ACHN (cell line): ENCODE measurements around the gene MYPOP.
A peak's percentile ranks its signal among the peaks of the same experiment; 100 is the strongest.

Source experiments
- DNase-seq: peaks from one replicate; pipeline ENCODE4 v3.0.0-alpha.2; 2015
- in situ Hi-C: cut with HindIII; loops from 2 replicates; pipeline ENCODE4 v1.10.0; 2017; ENCODE audit warnings: low sequenced_read_pairs, low pct_ligation_motif_present, low pct_unique_long_range_greater_than_20kb

MYPOP gene

DNA sequence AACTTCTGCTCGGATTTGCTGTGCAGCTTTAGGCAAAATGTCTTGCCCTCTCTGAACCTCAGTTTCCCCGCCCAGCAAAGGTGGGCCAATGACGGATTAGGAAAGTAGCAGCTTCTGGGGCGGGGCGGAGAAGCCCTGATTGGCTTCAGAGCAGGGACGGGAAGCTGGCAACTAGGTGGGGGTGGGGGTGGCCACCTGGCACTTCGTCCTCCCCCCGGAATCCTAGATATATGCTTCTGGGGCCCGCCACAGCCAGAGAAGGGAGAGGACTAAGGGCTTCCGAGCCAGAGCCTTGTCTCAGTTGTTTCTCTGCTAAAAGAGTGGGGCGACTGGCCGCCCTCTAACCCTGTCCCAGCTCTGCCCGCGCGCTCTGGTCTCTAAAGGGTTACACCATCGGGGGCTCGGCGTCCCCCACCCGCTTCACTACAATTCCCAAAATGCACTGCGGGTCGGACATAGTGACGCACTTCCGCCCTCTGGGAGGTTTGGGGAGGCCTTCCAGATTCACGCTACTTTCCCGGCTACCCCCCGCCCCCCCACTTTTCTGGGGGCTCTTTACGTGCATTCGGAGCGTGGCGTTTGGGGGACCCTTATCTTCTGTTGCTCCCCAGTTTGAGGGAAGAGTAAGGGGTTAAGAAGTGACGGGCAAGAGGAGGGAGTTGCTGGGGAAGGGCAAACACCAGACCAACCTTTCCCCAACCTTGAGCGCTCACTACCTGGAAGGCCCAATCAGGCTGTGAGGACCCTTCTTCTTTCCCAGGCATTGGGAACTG lies 15.8 kb downstream of the MYPOP start:
- DNase-seq: peak; percentile 94
- in situ Hi-C loops: no loop called here

DNA sequence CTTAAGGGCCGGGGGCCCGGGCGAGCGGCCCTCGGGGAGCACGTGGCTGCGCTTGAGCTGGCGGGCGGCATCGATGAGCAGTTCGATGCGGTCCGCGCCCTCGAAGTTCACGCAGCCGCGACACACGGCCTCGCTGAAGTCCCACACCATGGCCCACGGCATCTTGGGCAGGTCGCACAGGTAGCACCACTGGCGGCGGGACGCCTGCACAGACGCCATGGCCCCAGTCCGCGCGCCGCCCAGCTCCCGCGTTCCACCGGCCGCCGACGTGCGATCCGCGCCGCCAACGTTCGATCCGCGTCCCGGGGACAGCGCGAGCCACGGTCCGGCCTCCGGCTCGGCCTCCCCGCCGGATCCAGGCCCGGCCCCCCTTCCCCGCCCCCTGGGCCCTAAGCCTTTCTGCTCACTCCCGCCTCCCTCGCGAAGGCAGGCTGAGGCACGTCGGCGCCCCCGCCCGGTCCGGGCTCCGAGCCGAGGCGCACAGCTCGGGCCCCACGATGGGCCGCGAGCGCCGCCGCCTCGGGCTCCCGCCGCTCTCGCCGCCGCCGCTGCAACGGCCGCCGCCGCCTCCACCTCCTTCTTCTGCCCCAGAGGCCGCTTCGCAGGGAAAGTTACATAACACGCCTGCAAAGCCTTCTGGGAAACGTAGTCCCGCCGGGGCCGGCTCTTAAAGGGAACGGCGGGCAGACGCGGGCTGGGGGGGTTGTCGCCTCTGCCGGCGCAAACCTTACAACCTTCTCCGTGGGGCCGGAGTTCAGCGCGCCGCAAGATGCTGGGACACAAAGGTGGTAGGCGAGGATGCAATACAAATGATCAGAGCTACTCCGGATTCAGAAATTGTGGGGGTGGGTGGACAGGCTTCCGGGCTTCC lies 16.6 kb downstream of the MYPOP start, which contains the start of gene IRF2BP1:
Gene IRF2BP1 (minus strand): TSS at position 586 of the 871 bp plus-strand sequence. CDS start 367 bp downstream, at position 219.
- in situ Hi-C loops: no loop called here
- peak; percentile 92 for DNase-seq

DNA sequence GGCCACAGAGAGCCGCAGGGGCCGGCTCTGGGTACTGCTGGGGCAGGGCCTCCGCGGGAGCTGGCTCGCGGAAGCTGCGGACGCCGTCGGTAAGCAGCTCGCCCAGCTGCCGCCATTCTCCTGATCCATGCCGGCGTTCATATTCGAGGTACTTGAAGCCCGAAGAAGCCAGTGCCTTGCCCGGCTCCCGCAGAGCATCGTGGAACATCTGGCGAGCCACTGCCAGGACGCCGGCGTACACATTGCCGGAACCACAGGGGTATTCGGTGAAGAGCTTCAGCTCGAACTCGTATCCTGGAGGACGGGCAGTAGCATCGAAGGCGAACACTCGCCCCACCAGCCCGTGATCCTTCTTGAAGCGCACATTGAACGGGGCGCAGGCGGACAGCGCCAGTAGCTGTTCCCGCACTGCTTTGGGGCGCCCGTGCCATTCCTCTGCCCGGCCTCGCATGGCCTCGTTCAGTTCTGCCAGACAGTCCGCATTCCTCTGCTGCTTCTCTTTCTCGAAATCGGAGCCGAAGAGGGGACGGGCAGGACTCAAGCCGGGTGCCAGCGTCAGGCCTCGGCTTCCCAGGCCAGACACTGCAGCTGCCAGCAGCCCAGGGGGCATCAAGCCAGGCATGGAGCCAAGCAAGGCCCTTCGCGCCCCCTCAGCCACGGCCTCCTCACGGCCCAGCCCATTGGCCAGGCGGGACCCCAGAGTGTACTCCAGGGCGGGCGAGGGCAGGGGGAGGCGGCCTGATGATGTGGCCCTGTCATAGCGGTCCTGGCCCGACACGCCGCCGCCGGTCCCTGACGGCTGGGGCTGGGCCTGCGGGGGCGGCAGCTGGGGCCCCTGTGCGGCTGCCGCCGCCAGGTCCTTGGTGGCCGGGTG lies 17.5 kb downstream of the MYPOP start:
- in situ Hi-C loops: no loop called here

DNA sequence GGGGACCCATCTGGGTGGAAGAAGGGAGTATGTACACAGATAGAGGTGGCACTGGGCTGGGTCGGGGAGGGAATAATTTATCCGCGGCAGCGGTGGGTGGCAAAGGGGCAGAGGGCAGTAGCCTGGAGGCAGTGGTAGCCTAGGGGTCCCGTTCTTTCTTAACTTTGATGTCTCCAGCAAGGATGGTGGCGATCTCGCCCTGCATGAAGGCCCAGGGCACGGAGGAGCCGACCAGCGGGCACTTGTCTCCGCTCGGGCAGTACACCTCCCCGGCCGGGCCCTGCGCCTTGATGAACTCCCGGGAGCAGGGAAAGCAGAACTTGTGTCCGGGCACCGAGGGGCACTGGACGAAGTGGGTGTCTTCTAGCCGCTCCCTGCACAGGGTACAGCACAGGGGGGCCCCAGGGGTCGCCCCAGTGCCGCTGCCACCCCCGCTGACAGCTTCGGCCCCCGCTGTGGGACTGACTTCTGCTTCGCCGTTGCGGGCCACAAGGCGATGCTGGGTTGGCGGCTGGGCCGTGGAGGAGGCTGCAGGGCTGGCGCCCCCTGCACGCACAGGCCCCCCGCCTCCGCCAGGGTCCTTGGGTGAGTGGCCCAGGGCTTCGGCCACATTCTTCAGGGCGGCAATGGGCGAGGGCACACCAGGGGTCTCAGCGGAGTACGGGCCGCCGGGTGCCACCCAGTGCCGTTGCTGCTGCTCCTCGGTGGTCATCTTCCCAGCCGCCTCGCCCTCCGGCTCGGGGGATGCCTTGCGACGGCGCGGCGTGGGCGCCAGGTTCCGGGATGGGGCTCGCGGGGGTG lies 18.3 kb downstream of the MYPOP start:
- in situ Hi-C loops: no loop called here
- DNase-seq: no peak

More for the DNA sequence above, 17.5 kb downstream of the MYPOP start:
- no peak for DNase-seq

DNA sequence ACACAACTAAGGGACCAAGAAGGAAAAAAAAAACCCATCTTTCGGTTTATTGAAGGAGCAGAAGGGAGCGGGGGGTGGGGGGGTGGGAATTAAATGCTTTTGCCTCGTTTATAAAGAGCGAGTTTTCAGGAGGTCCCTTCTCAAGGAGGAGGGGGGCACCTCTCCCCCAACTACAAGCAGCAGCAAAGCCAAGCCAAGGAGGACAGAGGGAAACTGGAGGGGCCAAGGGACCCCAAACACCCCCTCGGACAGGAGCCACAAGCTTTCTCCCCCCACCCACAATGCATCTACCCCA lies 18.9 kb downstream of the MYPOP start:
- in situ Hi-C loops: no loop called here

DNA sequence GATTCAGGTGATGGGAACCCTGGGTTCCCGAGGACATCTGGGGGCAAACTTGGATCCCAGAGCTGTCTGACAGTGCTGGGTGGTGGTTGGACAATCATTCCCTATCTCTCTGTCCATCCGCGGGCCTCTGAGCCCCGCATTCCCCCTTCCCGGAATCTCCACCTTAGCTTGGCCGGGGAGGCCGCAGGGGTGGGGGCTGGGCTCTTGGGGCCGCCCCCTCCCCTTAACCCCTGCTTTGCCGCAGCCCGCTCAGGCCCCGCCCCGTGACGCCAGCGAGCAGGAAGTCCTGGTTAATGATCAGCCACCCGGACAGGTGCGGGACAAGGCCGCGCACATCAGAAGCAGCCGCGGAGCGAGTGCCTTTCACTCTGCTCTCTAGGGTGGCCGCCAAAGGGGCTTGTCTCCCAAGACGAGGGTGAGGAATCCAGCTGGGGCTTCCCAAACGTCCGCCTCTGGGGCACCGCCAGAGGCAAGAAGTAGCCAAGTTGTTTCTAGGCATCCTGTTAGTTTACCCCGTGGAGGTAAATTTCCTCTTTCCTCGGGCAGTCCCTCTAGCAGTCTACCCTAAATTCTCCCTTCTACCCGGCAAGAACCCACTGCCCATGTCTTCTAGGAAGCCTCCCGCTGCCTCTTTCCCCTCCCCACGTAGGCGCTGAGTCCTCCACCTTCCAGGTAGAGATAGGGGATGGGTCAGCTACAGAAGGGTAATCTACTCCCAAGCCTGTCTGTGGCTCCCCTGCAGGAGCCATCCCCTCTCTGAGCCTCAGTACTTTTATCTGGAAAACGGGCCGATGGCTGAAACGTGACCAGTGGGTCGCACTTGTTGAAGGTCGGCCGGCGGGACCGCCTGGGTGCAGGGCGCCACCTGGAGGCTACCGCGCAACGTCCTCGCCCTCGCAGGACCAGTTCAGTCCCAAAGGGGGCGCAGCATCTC lies 19.5 kb downstream of the MYPOP start:
- peak; percentile 86 for DNase-seq
- in situ Hi-C loops: no loop called here

More for the DNA sequence above, 18.9 kb downstream of the MYPOP start:
- DNase-seq: no peak

DNA sequence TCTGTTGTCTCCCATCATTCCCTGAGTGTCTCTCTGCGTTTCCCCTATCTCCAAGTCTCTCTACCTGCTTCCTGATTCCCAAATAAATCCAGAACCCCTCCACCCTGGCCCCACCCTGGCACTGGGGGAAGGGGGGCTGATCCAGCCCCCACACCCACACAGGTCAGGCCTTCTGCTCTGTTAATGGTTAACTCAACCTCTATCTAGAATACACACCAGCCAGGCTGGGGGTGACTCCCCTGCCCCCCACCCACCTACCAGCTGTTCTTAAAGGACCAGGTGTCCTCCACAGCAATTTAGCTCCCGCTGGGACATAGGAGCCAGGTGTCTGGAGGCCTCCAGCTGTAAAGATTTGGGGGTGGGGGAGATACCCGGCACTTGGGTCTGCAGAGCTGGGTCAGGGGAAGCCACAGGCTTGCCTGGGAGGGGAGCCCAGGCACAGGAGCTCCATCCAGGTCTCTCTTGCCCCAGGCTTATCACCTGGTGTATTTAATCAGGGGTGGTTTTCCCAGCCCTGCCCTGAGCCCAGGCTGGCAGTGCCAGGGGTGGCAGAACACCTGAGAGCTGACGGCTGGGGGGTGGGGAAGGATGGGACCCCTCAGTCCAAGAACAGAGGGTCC lies 20.4 kb downstream of the MYPOP start:
- DNase-seq: no peak
- in situ Hi-C loops: no loop called here

DNA sequence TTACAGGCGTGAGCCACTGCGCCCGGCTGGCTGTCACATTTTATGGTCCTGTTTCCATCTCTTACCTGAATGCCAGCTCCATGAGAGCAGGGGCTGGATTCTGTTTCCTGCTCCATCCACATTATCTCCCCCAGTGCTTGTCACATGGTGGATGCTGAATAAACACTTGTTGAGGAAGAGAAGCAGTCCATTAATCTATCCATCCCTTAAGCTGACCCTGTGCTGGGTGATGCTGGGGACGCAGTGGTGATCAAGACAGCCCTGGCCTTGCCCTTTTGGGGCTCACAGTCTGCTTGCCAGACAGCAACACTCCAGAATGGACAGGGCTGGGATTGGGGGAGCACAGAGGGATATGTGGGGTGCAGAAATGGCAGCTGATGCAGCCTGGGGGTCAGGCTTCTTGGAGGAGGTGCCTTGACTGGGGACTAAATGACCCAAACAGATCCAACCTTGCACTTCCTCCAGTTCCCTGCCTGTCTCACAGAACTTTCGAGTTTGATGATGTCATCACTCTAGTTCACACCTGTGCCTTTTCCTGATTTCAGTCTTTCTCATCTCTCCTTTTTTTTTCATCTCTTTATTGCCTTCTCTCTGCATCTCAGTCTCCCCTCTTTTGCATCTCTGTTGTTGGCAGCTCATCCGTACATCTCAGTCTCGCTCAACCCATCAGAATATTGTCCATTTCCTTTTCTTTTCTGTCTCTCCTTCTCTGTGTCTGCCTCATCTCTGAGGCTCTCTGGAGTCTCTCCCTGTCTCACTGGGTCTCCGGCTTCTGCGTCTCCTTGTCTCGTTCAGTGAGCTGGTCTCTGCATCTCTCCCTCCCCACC lies 21.1 kb downstream of the MYPOP start:
- DNase-seq: no peak
- in situ Hi-C loops: no loop called here

DNA sequence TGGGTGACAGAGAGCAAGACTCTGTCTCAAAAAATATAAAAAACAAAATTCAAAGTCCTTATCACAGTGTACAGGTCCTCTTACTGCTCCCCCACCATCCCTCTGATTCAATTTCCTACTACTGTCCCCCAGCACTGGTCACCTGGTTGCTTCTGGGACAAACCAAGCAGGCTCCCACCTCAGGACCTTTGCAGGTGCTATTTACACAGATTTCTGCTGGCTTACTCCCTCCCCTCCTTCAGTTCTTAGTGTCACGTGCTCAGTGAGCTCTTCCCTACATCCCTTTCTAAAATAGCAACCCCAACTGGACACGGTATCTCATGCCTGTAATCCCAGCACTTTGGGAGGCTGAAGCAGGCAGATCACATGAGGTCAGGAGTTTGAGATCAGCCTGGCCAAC lies 22.4 kb downstream of the MYPOP start:
- no peak for DNase-seq
- in situ Hi-C loops: no loop called here

DNA sequence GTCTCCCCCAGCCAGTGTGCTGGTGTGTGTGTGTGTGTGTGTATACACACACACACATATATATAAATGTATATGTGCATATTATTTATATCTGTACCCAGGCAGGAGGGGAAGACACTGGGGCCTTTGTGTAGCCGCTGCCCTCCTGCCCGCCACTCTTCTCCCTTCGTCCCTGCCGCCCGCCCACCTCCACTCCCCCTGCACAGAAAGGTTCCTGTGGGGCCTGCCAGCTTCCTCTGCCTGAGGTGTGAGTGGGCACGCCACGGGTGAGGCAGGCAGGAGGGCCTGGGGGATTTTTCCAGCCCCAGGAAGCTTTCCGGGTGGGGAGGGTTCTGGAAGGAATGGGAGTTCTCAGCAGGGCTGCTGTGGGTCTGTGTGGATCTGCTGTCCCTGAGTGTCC lies 23.4 kb downstream of the MYPOP start:
- no peak for DNase-seq
- in situ Hi-C loops: no loop called here

DNA sequence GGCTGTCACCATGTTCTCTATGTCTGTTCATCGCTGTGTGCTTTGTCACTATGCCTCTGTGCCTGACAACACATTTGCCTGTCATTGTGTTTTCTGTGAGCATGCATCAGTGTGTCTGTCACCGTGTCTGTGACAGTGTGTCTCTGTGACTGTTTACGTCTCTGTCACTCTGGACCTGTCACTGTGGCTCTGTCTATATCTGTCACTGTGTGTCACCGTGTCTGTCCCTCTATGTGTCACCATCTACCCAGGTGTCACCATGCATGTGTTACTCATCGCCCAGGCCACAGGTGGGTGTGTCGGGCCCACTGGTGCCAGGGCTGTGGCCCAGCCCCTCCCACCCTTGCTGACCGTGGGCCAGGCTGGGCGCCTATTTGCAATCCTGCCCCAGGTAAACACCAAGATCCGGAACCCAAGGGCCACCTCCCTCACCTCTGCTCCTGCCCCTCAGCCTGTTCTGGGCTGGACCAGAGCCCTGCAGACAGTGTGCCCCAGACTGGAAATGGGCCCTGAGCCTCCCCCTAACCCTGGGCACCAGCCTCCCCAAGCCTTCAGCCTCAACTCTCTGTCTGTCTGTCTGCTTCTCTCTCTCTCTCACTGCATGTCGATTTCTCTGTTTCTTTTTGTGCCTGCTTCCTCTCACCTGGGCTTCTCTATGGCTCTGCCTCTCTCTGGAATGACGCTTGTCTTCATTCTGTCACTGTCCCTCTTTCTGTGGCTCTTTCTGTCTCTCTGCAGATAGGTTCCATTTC lies 24.2 kb downstream of the MYPOP start:
- in situ Hi-C loops: no loop called here
- DNase-seq: no peak

DNA sequence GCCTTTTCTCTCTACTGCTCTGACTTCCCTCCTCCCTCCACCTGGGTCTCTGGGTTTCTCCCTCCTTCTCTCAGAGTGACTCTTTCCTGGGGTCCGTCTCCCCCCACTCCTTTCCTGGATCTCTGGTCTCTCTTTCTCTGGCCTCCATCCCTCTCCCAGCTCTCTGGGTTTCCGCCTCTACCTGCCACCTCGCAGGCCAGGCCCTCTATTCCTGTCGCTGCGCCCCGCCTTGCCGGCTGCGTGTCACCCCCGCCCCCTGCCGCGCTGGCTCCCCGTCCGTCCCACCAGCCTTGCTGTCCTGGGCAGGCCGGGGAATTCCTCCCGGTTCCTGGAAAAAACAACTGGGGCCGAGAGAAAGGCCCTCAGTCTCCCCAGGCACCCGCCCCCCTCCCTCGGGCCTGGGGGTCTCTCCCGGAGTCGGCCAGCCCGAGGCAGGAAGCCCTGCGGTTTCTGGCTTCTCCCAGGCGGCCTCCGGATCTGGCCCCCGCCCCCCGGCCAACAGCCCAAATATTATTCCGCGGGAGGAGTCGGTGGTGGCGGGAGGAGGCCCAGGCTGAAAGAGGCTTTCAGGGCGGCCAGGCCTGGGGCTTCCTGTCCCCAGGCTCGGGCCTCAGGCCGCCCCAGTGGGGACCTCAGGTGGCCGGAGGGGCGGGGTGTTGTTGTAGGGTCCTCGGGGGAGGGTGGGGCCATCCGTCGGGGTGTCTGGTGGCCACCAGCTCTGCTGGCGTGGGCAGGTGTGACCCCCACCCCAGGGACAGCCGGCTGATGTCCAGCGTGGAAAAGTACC lies 25.8 kb downstream of the MYPOP start:
- DNase-seq: no peak
- in situ Hi-C loops: no loop called here

DNA sequence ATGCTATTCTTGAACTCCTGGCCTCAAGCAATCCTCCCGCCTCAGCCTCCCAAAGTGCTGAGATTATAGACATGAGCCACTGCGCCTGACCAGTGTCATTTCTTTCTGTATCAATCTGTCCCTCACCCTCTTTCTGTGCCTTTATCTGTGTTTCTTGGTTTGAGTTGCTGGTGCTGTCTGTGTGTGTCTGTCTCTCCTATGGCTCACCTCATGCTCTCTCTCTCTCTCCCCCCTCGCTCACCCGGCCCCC lies 26.3 kb downstream of the MYPOP start:
- in situ Hi-C loops: no loop called here

DNA sequence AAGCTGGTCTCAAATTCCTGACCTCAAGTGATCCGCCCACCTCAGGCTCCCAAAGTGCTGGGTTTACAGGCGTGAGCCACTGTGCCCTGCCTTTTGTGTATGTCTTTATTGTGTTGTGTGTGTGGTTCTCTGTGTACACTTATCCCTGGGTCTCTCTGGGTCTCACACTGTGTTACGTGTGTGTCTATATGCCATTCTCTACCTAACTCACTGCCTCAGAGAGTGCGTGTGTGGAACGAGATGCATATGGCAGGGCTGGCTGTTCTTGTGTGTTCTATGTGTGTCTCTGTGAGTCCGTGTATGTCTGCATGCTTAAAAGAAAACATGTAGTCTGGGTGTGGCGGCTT lies 27.8 kb downstream of the MYPOP start:
- in situ Hi-C loops: no loop called here
- no peak for DNase-seq

More for the DNA sequence above, 26.3 kb downstream of the MYPOP start:
- no peak for DNase-seq

DNA sequence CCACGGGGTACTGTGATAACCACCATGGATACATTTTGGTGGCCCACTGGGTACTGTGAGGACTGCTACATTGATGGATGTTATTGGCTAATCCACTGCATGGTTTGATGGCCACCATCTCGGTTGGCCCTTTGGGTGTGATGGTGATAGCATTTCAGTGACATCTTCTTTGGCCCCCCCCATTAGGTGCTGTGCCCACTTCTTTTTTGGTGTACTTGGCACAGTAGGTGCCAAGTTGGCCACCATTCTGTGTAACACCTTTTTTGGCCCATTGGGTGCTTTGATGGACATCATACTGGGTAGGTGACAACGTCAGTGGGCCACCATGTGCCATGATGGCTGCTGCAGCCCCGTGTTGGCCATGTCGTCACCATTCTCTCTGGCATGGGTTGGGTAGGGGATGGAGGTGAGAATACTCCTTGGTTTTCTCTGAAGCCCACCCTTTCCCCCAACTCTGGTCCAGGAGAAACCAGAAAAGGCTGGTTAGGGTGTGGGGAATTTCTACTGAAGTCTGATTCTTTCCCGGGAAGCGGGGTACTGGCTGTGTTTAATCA lies 29.1 kb downstream of the MYPOP start:
- in situ Hi-C loops: no loop called here

More for the DNA sequence above, 29.1 kb downstream of the MYPOP start:
- DNase-seq: no peak
